Osteocyte (in vitro differentiated cells): Measurements from ENCODE around the gene ACBD5. TPM values are rescaled to one million over a fixed set of nuclear protein-coding genes. Genes with fewer than 3 reads are reported as not detected.
A peak's percentile ranks its signal among the peaks of the same experiment; 100 is the strongest.

Source experiments
- DNase-seq: peaks from one replicate; pipeline ENCODE4 v3.0.0; 2021; ENCODE audit warnings: mixed read lengths; ENCODE audit not compliant: unreplicated experiment; ENCODE audit errors: extremely low spot score
- H3K27ac Mint-ChIP-seq: one replicate; pipeline ENCODE4 v1.8.0; 2021; ENCODE audit warnings: mild to moderate bottlenecking, mixed read lengths; ENCODE audit not compliant: unreplicated experiment
- H3K27me3 Mint-ChIP-seq: one replicate; pipeline ENCODE4 v1.8.0; 2021; ENCODE audit warnings: mixed read lengths; ENCODE audit not compliant: unreplicated experiment
- H3K36me3 Mint-ChIP-seq: one replicate; pipeline ENCODE4 v1.8.0; 2021; ENCODE audit warnings: mixed read lengths; ENCODE audit not compliant: unreplicated experiment
- H3K4me1 Mint-ChIP-seq: one replicate; pipeline ENCODE4 v1.8.0; 2021; ENCODE audit warnings: mixed read lengths; ENCODE audit not compliant: unreplicated experiment
- H3K4me3 Mint-ChIP-seq: one replicate; pipeline ENCODE4 v1.8.0; 2021; ENCODE audit warnings: mild to moderate bottlenecking, moderate library complexity, mixed read lengths; ENCODE audit not compliant: unreplicated experiment
- H3K9me3 Mint-ChIP-seq: one replicate; pipeline ENCODE4 v1.8.0; 2021; ENCODE audit warnings: mixed read lengths; ENCODE audit not compliant: unreplicated experiment
- total RNA-seq: library from RNA; stranded (reverse); gene quantifications from 2 replicates; pipeline ENCODE4 v1.2.1, GENCODE V29; 2021
- TF ChIP-seq, protein P1 (sequence below): fragments of 200-600 bp; sonication (generic); IDR thresholded peaks from 2 replicates; pipeline ENCODE4 v1.5.0; 2021; ENCODE audit warnings: antibody characterized with exemption, mild to moderate bottlenecking, moderate library complexity

The ACBD5 gene
- total RNA-seq, 1 donor from 2014 or later: 25.0 TPM

DNA sequence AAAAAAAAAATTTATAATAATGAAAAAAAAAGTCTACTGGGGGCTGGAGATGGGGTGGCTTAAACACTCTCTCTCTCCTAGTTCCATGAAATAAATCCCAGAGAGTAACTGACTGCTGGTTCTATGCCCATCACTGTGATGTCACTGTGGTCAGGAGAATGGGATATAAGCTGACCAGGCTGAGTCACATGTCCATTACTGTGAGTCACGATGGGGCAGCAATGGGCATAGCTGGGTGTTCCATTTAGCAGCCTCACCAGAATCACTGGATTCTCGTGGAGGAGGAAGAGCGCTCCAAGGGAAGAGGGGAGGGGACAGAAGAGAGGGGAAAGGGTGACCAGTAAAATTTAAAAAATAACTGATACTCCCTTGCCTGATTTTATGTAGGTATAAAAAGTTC, 48.3 kb downstream of the ACBD5 start:
- H3K27ac Mint-ChIP-seq: peak overlapping the region; percentile 83
- peaks cover 9% of the 10 kb centered on the region for H3K4me1 Mint-ChIP-seq
- no peaks in the 10 kb centered on the region for H3K27me3 Mint-ChIP-seq
- H3K9me3 Mint-ChIP-seq: no peaks in the 10 kb centered on the region
- TF ChIP-seq, protein P1, sequence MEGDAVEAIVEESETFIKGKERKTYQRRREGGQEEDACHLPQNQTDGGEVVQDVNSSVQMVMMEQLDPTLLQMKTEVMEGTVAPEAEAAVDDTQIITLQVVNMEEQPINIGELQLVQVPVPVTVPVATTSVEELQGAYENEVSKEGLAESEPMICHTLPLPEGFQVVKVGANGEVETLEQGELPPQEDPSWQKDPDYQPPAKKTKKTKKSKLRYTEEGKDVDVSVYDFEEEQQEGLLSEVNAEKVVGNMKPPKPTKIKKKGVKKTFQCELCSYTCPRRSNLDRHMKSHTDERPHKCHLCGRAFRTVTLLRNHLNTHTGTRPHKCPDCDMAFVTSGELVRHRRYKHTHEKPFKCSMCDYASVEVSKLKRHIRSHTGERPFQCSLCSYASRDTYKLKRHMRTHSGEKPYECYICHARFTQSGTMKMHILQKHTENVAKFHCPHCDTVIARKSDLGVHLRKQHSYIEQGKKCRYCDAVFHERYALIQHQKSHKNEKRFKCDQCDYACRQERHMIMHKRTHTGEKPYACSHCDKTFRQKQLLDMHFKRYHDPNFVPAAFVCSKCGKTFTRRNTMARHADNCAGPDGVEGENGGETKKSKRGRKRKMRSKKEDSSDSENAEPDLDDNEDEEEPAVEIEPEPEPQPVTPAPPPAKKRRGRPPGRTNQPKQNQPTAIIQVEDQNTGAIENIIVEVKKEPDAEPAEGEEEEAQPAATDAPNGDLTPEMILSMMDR: no peak
- H3K4me3 Mint-ChIP-seq: no peak overlapping the region
- peak; percentile 60 for DNase-seq
- peaks cover 3% of the 10 kb centered on the region for H3K36me3 Mint-ChIP-seq

DNA sequence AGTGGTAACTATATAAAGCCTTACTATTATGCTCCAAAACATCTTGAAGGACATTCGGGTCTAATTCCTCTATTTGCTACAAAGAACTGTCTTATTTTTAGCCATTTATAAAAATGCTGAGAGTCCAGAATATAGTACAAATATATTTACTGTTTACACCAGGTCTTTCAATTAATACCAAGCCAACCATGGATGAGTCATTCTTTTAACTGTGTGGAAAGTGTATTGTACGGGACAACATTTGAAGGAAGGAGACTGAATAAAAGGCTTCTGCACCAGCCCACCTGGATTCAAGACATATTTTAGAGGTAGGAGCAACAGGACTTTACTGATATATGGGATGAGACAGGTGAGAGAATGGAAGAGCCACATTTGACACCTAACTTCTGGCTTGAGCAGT, 50.1 kb downstream of the ACBD5 start:
- Mint-ChIP-seq H3K27ac (no peak overlapping the region), H3K36me3 (peaks cover 5% of the 10 kb centered on the region), H3K9me3 (no peaks in the 10 kb centered on the region), H3K4me3 (no peak overlapping the region), H3K4me1 (peaks cover 9% of the 10 kb centered on the region), H3K27me3 (no peaks in the 10 kb centered on the region)
- TF ChIP-seq, protein P1: no peak
- DNase-seq: no peak

- no peak for DNase-seq
- no peaks in the 10 kb centered on the region for H3K27me3 Mint-ChIP-seq
- TF ChIP-seq, protein P1: no peak
- no peak overlapping the region for H3K4me3 Mint-ChIP-seq
- peaks cover 13% of the 10 kb centered on the region for H3K36me3 Mint-ChIP-seq
- no peak overlapping the region for H3K27ac Mint-ChIP-seq
- H3K9me3 Mint-ChIP-seq: no peaks in the 10 kb centered on the region
- H3K4me1 Mint-ChIP-seq: peaks cover 9% of the 10 kb centered on the region
These were observed 51.7 kb downstream of the ACBD5 start for GRCh38 chr10:27188897-27189296.

- Mint-ChIP-seq H3K36me3 (peaks cover 13% of the 10 kb centered on the region), H3K27ac (no peak overlapping the region), H3K9me3 (no peaks in the 10 kb centered on the region), H3K27me3 (no peaks in the 10 kb centered on the region), H3K4me3 (no peak overlapping the region), H3K4me1 (peaks cover 9% of the 10 kb centered on the region)
- DNase-seq: no peak
- TF ChIP-seq, protein P1: no peak
These were observed 52.3 kb downstream of the ACBD5 start for GRCh38 chr10:27188259-27188658.

DNA sequence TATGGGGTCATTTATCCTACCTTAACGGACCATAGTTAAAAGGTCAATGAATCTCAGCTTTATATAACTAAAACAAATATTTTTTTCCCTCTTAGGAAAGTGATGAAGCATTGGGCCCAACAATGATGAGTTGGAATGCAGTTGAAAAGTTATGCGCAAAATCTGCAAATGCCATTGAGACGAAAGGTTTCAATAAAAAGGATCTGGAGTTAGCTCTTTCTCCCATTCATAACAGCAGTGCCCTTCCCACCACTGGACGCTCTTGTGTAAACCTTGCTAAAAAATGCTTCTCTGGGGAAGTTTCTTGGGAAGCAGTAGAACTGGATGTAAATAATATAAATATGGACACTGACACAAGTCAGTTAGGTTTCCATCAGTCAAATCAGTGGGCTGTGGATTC, 70.7 kb downstream of the ACBD5 start:
- Mint-ChIP-seq H3K4me1 (no peaks in the 10 kb centered on the region), H3K27me3 (no peaks in the 10 kb centered on the region), H3K9me3 (no peaks in the 10 kb centered on the region), H3K4me3 (no peak overlapping the region), H3K27ac (no peak overlapping the region), H3K36me3 (peaks cover 17% of the 10 kb centered on the region)
- no peak for DNase-seq
- TF ChIP-seq, protein P1: no peak
